Measurements from ENCODE around the gene REEP1.

DNA sequence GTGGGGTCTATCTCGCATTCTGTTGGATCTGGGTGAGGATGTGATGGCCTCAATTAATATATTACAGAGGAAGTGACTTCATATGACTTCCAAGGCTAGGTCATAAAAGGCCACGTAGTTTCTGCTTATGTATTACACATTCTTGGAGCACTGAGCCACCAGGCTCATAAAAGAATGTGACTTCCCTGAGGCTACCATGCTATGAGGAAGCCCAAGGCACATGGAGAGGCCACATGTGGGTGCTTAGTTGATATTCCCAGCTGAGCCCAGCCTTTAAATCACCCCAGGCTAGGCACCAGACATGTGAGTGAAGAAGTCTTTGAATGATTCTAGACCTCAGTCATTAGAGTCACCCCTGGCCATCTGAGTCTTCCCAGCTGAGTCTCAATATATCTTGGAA lies 13.3 kb upstream of the REEP1 start:
- no peak for TF ChIP-seq POLR2A (IDR thresholded peaks at IDR 0.05; ENCODE audit: low read depth, low read length)
- no peak for TF ChIP-seq RAD21 (IDR thresholded peaks at IDR 0.05; ENCODE audit: low read length)
- TF ChIP-seq, protein P1, sequence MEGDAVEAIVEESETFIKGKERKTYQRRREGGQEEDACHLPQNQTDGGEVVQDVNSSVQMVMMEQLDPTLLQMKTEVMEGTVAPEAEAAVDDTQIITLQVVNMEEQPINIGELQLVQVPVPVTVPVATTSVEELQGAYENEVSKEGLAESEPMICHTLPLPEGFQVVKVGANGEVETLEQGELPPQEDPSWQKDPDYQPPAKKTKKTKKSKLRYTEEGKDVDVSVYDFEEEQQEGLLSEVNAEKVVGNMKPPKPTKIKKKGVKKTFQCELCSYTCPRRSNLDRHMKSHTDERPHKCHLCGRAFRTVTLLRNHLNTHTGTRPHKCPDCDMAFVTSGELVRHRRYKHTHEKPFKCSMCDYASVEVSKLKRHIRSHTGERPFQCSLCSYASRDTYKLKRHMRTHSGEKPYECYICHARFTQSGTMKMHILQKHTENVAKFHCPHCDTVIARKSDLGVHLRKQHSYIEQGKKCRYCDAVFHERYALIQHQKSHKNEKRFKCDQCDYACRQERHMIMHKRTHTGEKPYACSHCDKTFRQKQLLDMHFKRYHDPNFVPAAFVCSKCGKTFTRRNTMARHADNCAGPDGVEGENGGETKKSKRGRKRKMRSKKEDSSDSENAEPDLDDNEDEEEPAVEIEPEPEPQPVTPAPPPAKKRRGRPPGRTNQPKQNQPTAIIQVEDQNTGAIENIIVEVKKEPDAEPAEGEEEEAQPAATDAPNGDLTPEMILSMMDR (conservative IDR thresholded peaks at IDR 0.05; ENCODE audit: low read depth, low read length), result no peak
- TF ChIP-seq RFX5 (IDR thresholded peaks at IDR 0.05; ENCODE audit: low read depth, low read length), result no peak
- no peak for TF ChIP-seq CEBPB (IDR thresholded peaks at IDR 0.05; ENCODE audit: low read depth, low read length)
- no peak for TF ChIP-seq MXI1 (IDR thresholded peaks at IDR 0.05; ENCODE audit: borderline replicate concordance, low read depth, low read length)
- TF ChIP-seq, protein P2, sequence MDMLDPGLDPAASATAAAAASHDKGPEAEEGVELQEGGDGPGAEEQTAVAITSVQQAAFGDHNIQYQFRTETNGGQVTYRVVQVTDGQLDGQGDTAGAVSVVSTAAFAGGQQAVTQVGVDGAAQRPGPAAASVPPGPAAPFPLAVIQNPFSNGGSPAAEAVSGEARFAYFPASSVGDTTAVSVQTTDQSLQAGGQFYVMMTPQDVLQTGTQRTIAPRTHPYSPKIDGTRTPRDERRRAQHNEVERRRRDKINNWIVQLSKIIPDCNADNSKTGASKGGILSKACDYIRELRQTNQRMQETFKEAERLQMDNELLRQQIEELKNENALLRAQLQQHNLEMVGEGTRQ (IDR thresholded peaks at IDR 0.05; ENCODE audit: low read depth, low read length), result no peak
- no peak for TF ChIP-seq NFE2L2 (IDR thresholded peaks at IDR 0.05; ENCODE audit: low read depth, low read length)
- TF ChIP-seq FOS (IDR thresholded peaks at IDR 0.05; ENCODE audit: low read depth, low read length), result no peak
- TF ChIP-seq BHLHE40 (IDR thresholded peaks at IDR 0.05; ENCODE audit: low read depth, low read length), result no peak
- TF ChIP-seq SMC3 (IDR thresholded peaks at IDR 0.05; ENCODE audit: low read depth, low read length), result no peak
- no peak for TF ChIP-seq MAZ (IDR thresholded peaks at IDR 0.05; ENCODE audit: borderline replicate concordance, low read depth, low read length)

All from IMR-90 (cell line).